A549 (cell line): ENCODE data around the gene OR51B2. TPM values are rescaled to one million over a fixed set of nuclear protein-coding genes. Genes with fewer than 3 reads are reported as not detected.

Source experiments
- ATAC-seq, 2 experiments: fragments of 200-7000 bp in 1 of 2; fragments of >200 bp in 1 of 2; cut with Nextera tagmentation in 1 of 2; cut with Tn5 transposase in 1 of 2; 3 replicates each; pipeline versions ENCODE4 v1.8.0 to v1.9.1; 2018 to 2020; ENCODE audit warnings: mild to moderate bottlenecking in 1 of 2, moderate library complexity in 1 of 2
- CTCF ChIA-PET: fragments of 300-600 bp; sonication (Branson Sonifier 250); formaldehyde crosslinking; extraction: SDS; loops from one replicate; lab custom pipeline; 2021; ENCODE audit warnings: antibody characterized with exemption, inconsistent platforms; lab: Yijun Ruan, JAX
- POLR2A ChIA-PET: fragments of 350-600 bp; formaldehyde crosslinking; extraction: SDS; loops from one replicate; lab custom pipeline; 2021; ENCODE audit warnings: antibody characterized with exemption, inconsistent platforms; lab: Yijun Ruan, JAX
- DNase-seq, 2 experiments: peaks; one replicate each; pipeline versions ENCODE4 v3.0.0 to v3.0.0-alpha.2; 2011 to 2016; ENCODE audit warnings: low read depth in 1 of 2, low spot score in 1 of 2
- FAIRE-seq: peaks from 2 replicates; lab custom pipeline; 2011; peaks lifted over from hg19 to GRCh38; lab: Jason Lieb, UNC
- H3K27ac ChIP-seq, 2 experiments: fragments of >200 bp; sonication (Bioruptor Twin); formaldehyde crosslinking; 3 replicates each; pipeline ENCODE4 v1.5.1; 2016 to 2017
- H3K4me1 ChIP-seq: fragments of >200 bp; sonication (Bioruptor Twin); formaldehyde crosslinking; 3 replicates; pipeline ENCODE4 v1.6.1; 2016
- H3K4me2 ChIP-seq: fragments of >200 bp; sonication (Bioruptor Twin); formaldehyde crosslinking; 3 replicates; pipeline ENCODE4 v1.6.1; 2016
- H3K4me3 ChIP-seq: fragments of >200 bp; sonication (Bioruptor Twin); formaldehyde crosslinking; 3 replicates; pipeline ENCODE4 v1.5.1; 2016
- H3K9me3 ChIP-seq: fragments of >200 bp; sonication (Bioruptor Twin); formaldehyde crosslinking; 3 replicates; pipeline ENCODE4 v1.6.1; 2016
- BHLHE40 ChIP-seq: IDR thresholded peaks from 2 replicates; pipeline ENCODE4 v1.6.1; 2012; ENCODE audit warnings: low read depth, low read length, inconsistent platforms
- CEBPB ChIP-seq, 2 experiments: fragments of >200 bp in 1 of 2; sonication (Bioruptor Twin) in 1 of 2; formaldehyde crosslinking in 1 of 2; IDR thresholded peaks; 2 replicates each; pipeline ENCODE4 v1.6.1; 2012 to 2016
- CTCF ChIP-seq: fragments of >200 bp; sonication (Bioruptor Twin); formaldehyde crosslinking; IDR thresholded peaks from 3 replicates; pipeline ENCODE4 v1.5.1; 2016
- EP300 ChIP-seq, 2 experiments: fragments of >200 bp; sonication (Bioruptor Twin); formaldehyde crosslinking; IDR thresholded peaks; 2 replicates in 1 of 2; 3 replicates in 1 of 2; pipeline ENCODE4 v1.6.1; 2016 to 2017
- ESRRA ChIP-seq: fragments of 150-350 bp; IDR thresholded peaks from 2 replicates; pipeline ENCODE4 v1.6.1; 2014; ENCODE audit warnings: mild to moderate bottlenecking, low read length, borderline replicate concordance
- HEYL ChIP-seq: fragments of 250-450 bp; sonication (Bioruptor Pico); IDR thresholded peaks from 2 replicates; pipeline ENCODE4 v1.8.0; 2021; ENCODE audit warnings: mild to moderate bottlenecking, moderate library complexity
- HOXA7 ChIP-seq: fragments of 250-450 bp; sonication (Bioruptor Pico); IDR thresholded peaks from 2 replicates; pipeline ENCODE4 v1.5.0; 2020; ENCODE audit warnings: mild to moderate bottlenecking, moderate library complexity
- HOXB13 ChIP-seq: fragments of 250-450 bp; sonication (Bioruptor Pico); IDR thresholded peaks from 2 replicates; pipeline ENCODE4 v1.5.0; 2020; ENCODE audit warnings: low read depth, mild to moderate bottlenecking, moderate library complexity
- HOXB5 ChIP-seq: fragments of 250-450 bp; sonication (Bioruptor Pico); IDR thresholded peaks from 2 replicates; pipeline ENCODE4 v1.5.0; 2020; ENCODE audit warnings: mild to moderate bottlenecking, moderate library complexity
- JUNB ChIP-seq: fragments of >200 bp; sonication (Bioruptor Twin); formaldehyde crosslinking; IDR thresholded peaks from 2 replicates; pipeline ENCODE4 v1.6.1; 2016
- KDM1A ChIP-seq: fragments of 200-600 bp; sonication (generic); IDR thresholded peaks from 2 replicates; pipeline ENCODE4 v1.6.1; 2016; ENCODE audit warnings: low read depth, mild to moderate bottlenecking
- MAFK ChIP-seq: fragments of 450-650 bp; IDR thresholded peaks from 2 replicates; pipeline ENCODE4 v1.6.1; 2014; ENCODE audit not compliant: partially characterized antibody
- MAZ ChIP-seq: fragments of 150-350 bp; IDR thresholded peaks from 2 replicates; pipeline ENCODE4 v1.6.1; 2014; ENCODE audit warnings: antibody characterized with exemption, low read depth, low read length, borderline replicate concordance
- NFE2L2 ChIP-seq: fragments of 150-350 bp; conservative IDR thresholded peaks from 2 replicates; pipeline ENCODE4 v1.6.1; 2014; ENCODE audit warnings: low read length
- PHF8 ChIP-seq: fragments of 200-600 bp; sonication (generic); IDR thresholded peaks from 2 replicates; pipeline ENCODE4 v1.6.1; 2016; ENCODE audit warnings: low read depth, mild to moderate bottlenecking, antibody characterized with exemption, moderate library complexity, borderline replicate concordance
- POLR2AphosphoS2 ChIP-seq: conservative IDR thresholded peaks from 2 replicates; pipeline ENCODE4 v1.6.1; 2012; ENCODE audit warnings: low read length, improper control_type of control experiment, inconsistent platforms
- RFX5 ChIP-seq: fragments of 450-650 bp; IDR thresholded peaks from 2 replicates; pipeline ENCODE4 v1.7.1; 2014; ENCODE audit warnings: antibody characterized with exemption, mild to moderate bottlenecking, moderate library complexity
- TFCP2L1 ChIP-seq: fragments of 250-450 bp; sonication (Bioruptor Pico); IDR thresholded peaks from 2 replicates; pipeline ENCODE4 v1.5.0; 2021; ENCODE audit warnings: mild to moderate bottlenecking
- TP53 ChIP-seq: fragments of 250-450 bp; sonication (Bioruptor Pico); IDR thresholded peaks from 2 replicates; pipeline ENCODE4 v1.5.0; 2021; ENCODE audit warnings: mild to moderate bottlenecking, moderate library complexity
- ZFP36 ChIP-seq: fragments of 450-650 bp; IDR thresholded peaks from 2 replicates; pipeline ENCODE4 v1.6.1; 2014; ENCODE audit warnings: borderline replicate concordance; ENCODE audit not compliant: partially characterized antibody
- WGBS: methylation state at CpG from one replicate; pipeline ENCODE4 v1.1.6; 2017; ENCODE audit errors: missing lambda C conversion rate; 5-methylcytosine and 5-hydroxymethylcytosine counted together
- polyA plus RNA-seq, 4 experiments: library from polyadenylated mRNA; depleted of rRNA in 3 of 4; stranded (reverse); fragments of >200 nt; fragmentation: RNase III in 1 of 4; extraction: RNeasy Plus Mini Kit Qiagen cat#74134 plus additional on column Dnase treatment in 1 of 4; gene quantifications; 2 replicates in 3 of 4; 3 replicates in 1 of 4; pipeline ENCODE4 v1.2.3, GENCODE V29; 2011 to 2017
- TF ChIP-seq, protein P1 (sequence below): IDR thresholded peaks from 2 replicates; pipeline ENCODE4 v1.6.1; 2012
- TF ChIP-seq, protein P2 (sequence below): fragments of 200-600 bp; sonication (generic); IDR thresholded peaks from 2 replicates; pipeline ENCODE4 v1.6.1; 2016; ENCODE audit warnings: antibody characterized with exemption, mild to moderate bottlenecking, moderate library complexity

The OR51B2 gene
- polyA plus RNA-seq, 2 of the 4 experiments (the other 2 are of a cell fraction) = not detected

DNA sequence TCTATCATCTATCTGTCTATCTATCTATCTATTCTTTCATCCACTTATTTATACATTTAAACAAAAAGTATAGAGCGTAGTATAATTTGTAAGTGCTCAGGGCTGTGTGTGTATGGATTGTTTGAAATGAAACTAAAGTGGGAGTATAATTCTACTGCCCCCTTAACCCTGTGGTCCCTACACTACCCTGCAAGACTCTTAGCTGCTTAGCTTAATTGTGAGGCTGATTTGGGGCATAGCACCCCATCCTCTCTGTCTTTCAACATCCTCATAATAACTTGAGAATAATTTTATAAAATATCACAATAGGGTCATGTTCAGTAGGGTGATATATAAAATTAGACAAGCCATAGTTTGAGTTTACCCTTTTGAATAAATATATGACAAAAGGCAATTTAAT is 34.0 kb downstream of the OR51B2 start:
- no peak for FAIRE-seq
- no peak overlapping the region for H3K4me2 ChIP-seq
- no peak overlapping the region for H3K27ac ChIP-seq
- ChIA-PET CTCF (interaction anchor here (1.0 to 3.9 kb wide), 7 partner anchors 9 to 165 kb away, joined by 4 to 44 read pairs (median 8); no protein-coding TSS in a partner anchor), POLR2A (no interaction called here)
- H3K4me1 ChIP-seq = no peaks in the 10 kb centered on the region
- H3K4me3 ChIP-seq = no peak overlapping the region
- 95% methylated on average over 1 of the region's 1 CpG for WGBS
- TF ChIP-seq JUNB (no peak), KDM1A (no peak), HOXA7 (no peak), HEYL (CRISPR knock-in tag) (no peak), TFCP2L1 (no peak), NFE2L2 (no peak), ZFP36 (no peak), BHLHE40 (no peak), HOXB5 (CRISPR knock-in tag) (no peak), PHF8 (no peak)
- TF ChIP-seq, protein P1, sequence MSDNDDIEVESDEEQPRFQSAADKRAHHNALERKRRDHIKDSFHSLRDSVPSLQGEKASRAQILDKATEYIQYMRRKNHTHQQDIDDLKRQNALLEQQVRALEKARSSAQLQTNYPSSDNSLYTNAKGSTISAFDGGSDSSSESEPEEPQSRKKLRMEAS = no peak
- TF ChIP-seq, protein P2, sequence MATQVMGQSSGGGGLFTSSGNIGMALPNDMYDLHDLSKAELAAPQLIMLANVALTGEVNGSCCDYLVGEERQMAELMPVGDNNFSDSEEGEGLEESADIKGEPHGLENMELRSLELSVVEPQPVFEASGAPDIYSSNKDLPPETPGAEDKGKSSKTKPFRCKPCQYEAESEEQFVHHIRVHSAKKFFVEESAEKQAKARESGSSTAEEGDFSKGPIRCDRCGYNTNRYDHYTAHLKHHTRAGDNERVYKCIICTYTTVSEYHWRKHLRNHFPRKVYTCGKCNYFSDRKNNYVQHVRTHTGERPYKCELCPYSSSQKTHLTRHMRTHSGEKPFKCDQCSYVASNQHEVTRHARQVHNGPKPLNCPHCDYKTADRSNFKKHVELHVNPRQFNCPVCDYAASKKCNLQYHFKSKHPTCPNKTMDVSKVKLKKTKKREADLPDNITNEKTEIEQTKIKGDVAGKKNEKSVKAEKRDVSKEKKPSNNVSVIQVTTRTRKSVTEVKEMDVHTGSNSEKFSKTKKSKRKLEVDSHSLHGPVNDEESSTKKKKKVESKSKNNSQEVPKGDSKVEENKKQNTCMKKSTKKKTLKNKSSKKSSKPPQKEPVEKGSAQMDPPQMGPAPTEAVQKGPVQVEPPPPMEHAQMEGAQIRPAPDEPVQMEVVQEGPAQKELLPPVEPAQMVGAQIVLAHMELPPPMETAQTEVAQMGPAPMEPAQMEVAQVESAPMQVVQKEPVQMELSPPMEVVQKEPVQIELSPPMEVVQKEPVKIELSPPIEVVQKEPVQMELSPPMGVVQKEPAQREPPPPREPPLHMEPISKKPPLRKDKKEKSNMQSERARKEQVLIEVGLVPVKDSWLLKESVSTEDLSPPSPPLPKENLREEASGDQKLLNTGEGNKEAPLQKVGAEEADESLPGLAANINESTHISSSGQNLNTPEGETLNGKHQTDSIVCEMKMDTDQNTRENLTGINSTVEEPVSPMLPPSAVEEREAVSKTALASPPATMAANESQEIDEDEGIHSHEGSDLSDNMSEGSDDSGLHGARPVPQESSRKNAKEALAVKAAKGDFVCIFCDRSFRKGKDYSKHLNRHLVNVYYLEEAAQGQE = no peak
- no peaks in the 10 kb centered on the region for H3K9me3 ChIP-seq
- no peak for DNase-seq
- no peak for ATAC-seq

GRCh38 chr11:5289696-5290095 is 34.4 kb downstream of the OR51B2 start:
- Histone ChIP-seq H3K4me2 (no peak overlapping the region), H3K9me3 (no peaks in the 10 kb centered on the region), H3K27ac (no peak overlapping the region; a peak in 1 of 6 replicates), H3K4me3 (no peak overlapping the region), H3K4me1 (no peaks in the 10 kb centered on the region)
- ChIA-PET POLR2A (no interaction called here), CTCF (interaction anchor here (0.7 to 3.9 kb wide), 5 partner anchors 28 to 165 kb away, joined by 3 to 44 read pairs (median 3); no protein-coding TSS in a partner anchor)
- FAIRE-seq (no peak), DNase-seq (no peak), ATAC-seq (no peak)
- TF ChIP-seq HOXA7 (no peak), ZFP36 (no peak)

- 77% methylated on average over 6 of the region's 6 CpGs for WGBS
- CTCF ChIA-PET = interaction anchor here (0.7 to 3.9 kb wide), 5 partner anchors 10 to 164 kb away, joined by 3 to 44 read pairs (median 3); no protein-coding TSS in a partner anchor
- TF ChIP-seq, protein P1 = no peak
- TF ChIP-seq CEBPB (IDR thresholded peaks at IDR 0.05) (no peak), RFX5 (no peak), MAFK (no peak), HOXB13 (no peak), EP300 (IDR thresholded peaks at IDR 0.05) (no peak), POLR2AphosphoS2 (no peak), MAZ (no peak), PHF8 (no peak), JUNB (no peak), CTCF (no peak), HEYL (CRISPR knock-in tag) (no peak), ESRRA (no peak), TP53 (CRISPR knock-in tag) (no peak), BHLHE40 (no peak)
- TF ChIP-seq, protein P2 = no peak
Measured at GRCh38 chr11:5288906-5289550, 35.1 kb downstream of the OR51B2 start.

More at GRCh38 chr11:5288906-5289550, 35.1 kb downstream of the OR51B2 start:
- FAIRE-seq (no peak), ATAC-seq (no peak), DNase-seq (no peak)
- POLR2A ChIA-PET = no interaction called here
- Histone ChIP-seq H3K4me1 (no peaks in the 10 kb centered on the region), H3K4me2 (no peak overlapping the region), H3K9me3 (no peaks in the 10 kb centered on the region), H3K27ac (no peak overlapping the region; a peak in 1 of 6 replicates), H3K4me3 (no peak overlapping the region)
